KMS-11 (cell line): ENCODE data around the gene KAZN.

ENCODE experiments used
- H2AFZ ChIP-seq: fragments of 200-600 bp; sonication (generic); 2 replicates; pipeline ENCODE4 v1.6.1; 2016; ENCODE audit warnings: antibody characterized with exemption, mixed run types, low read depth
- H3K27ac ChIP-seq: fragments of 200-600 bp; sonication (generic); 2 replicates; pipeline ENCODE4 v1.6.1; 2016; ENCODE audit warnings: mild to moderate bottlenecking, mixed run types
- H3K27me3 ChIP-seq: fragments of 200-600 bp; sonication (generic); 2 replicates; pipeline ENCODE4 v1.6.1; 2017; ENCODE audit warnings: mild to moderate bottlenecking, low read depth, mixed run types, moderate library complexity; ENCODE audit not compliant: insufficient read depth
- H3K36me3 ChIP-seq: fragments of 200-600 bp; sonication (generic); 2 replicates; pipeline ENCODE4 v1.6.1; 2017; ENCODE audit warnings: mild to moderate bottlenecking, mixed run types; ENCODE audit not compliant: insufficient read depth
- H3K4me1 ChIP-seq: fragments of 200-600 bp; sonication (generic); 2 replicates; pipeline ENCODE4 v1.6.1; 2016; ENCODE audit warnings: mild to moderate bottlenecking, low read depth, mixed run types; ENCODE audit not compliant: poor library complexity, severe bottlenecking
- H3K4me2 ChIP-seq: fragments of 200-600 bp; sonication (generic); 2 replicates; pipeline ENCODE4 v1.7.0; 2016; ENCODE audit warnings: mild to moderate bottlenecking, mixed run types
- H3K4me3 ChIP-seq: fragments of 200-600 bp; sonication (generic); IDR thresholded peaks from 2 replicates; pipeline ENCODE4 v1.6.1; 2017; ENCODE audit warnings: low read depth, low read length, mixed read lengths; ENCODE audit not compliant: insufficient read depth
- H3K79me2 ChIP-seq: fragments of 200-600 bp; sonication (generic); 2 replicates; pipeline ENCODE4 v1.6.1; 2016; ENCODE audit warnings: low read depth, mixed run types; ENCODE audit not compliant: insufficient read depth
- H3K9ac ChIP-seq: fragments of 200-600 bp; sonication (generic); 2 replicates; pipeline ENCODE4 v1.6.1; 2016; ENCODE audit warnings: mild to moderate bottlenecking, mixed run types
- H4K20me1 ChIP-seq: fragments of 200-600 bp; sonication (generic); 2 replicates; pipeline ENCODE4 v1.6.1; 2016; ENCODE audit warnings: mild to moderate bottlenecking, mixed run types; ENCODE audit not compliant: insufficient read depth
- TF ChIP-seq, protein P1 (sequence below): fragments of 200-600 bp; sonication (generic); conservative IDR thresholded peaks from 2 replicates; pipeline ENCODE4 v1.6.1; 2017; ENCODE audit warnings: low read depth, mild to moderate bottlenecking, antibody characterized with exemption, low read length, moderate library complexity, mixed read lengths

The KAZN gene

GRCh38 chr1:14590411-14591180 lies 7.9 kb upstream of the KAZN start:
- no peak overlapping the region for H3K9ac ChIP-seq
- H3K4me3 ChIP-seq = no peak overlapping the region
- TF ChIP-seq, protein P1, sequence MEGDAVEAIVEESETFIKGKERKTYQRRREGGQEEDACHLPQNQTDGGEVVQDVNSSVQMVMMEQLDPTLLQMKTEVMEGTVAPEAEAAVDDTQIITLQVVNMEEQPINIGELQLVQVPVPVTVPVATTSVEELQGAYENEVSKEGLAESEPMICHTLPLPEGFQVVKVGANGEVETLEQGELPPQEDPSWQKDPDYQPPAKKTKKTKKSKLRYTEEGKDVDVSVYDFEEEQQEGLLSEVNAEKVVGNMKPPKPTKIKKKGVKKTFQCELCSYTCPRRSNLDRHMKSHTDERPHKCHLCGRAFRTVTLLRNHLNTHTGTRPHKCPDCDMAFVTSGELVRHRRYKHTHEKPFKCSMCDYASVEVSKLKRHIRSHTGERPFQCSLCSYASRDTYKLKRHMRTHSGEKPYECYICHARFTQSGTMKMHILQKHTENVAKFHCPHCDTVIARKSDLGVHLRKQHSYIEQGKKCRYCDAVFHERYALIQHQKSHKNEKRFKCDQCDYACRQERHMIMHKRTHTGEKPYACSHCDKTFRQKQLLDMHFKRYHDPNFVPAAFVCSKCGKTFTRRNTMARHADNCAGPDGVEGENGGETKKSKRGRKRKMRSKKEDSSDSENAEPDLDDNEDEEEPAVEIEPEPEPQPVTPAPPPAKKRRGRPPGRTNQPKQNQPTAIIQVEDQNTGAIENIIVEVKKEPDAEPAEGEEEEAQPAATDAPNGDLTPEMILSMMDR = no peak
- no peak overlapping the region for H2AFZ ChIP-seq
- no peak overlapping the region for H3K4me2 ChIP-seq
- no peaks in the 10 kb centered on the region for H3K79me2 ChIP-seq
- H3K27ac ChIP-seq = no peak overlapping the region
- no peaks in the 10 kb centered on the region for H4K20me1 ChIP-seq
- no peaks in the 10 kb centered on the region for H3K36me3 ChIP-seq
- H3K27me3 ChIP-seq = no peaks in the 10 kb centered on the region; the same call in 1 of the 2 replicates
- no peaks in the 10 kb centered on the region for H3K4me1 ChIP-seq

GRCh38 chr1:14591600-14591999 lies 6.9 kb upstream of the KAZN start:
- Histone ChIP-seq H3K4me1 (no peaks in the 10 kb centered on the region), H3K4me2 (no peak overlapping the region)

GRCh38 chr1:14592004-14592631 lies 6.4 kb upstream of the KAZN start:
- Histone ChIP-seq H3K9ac (no peak overlapping the region), H2AFZ (no peak overlapping the region), H3K79me2 (no peaks in the 10 kb centered on the region), H4K20me1 (no peaks in the 10 kb centered on the region), H3K4me1 (no peaks in the 10 kb centered on the region), H3K4me3 (no peak overlapping the region), H3K27ac (no peak overlapping the region), H3K27me3 (no peaks in the 10 kb centered on the region; the same call in 1 of the 2 replicates), H3K4me2 (no peak overlapping the region), H3K36me3 (no peaks in the 10 kb centered on the region)
- TF ChIP-seq, protein P1 = no peak

More at GRCh38 chr1:14591600-14591999, 6.9 kb upstream of the KAZN start:
- no peaks in the 10 kb centered on the region for H3K36me3 ChIP-seq
- H3K79me2 ChIP-seq = no peaks in the 10 kb centered on the region
- H3K4me3 ChIP-seq = no peak overlapping the region
- no peaks in the 10 kb centered on the region; the same call in 1 of the 2 replicates for H3K27me3 ChIP-seq
- H2AFZ ChIP-seq = no peak overlapping the region
- no peak overlapping the region for H3K27ac ChIP-seq
- TF ChIP-seq, protein P1 = no peak
- H4K20me1 ChIP-seq = no peaks in the 10 kb centered on the region
- H3K9ac ChIP-seq = no peak overlapping the region

DNA sequence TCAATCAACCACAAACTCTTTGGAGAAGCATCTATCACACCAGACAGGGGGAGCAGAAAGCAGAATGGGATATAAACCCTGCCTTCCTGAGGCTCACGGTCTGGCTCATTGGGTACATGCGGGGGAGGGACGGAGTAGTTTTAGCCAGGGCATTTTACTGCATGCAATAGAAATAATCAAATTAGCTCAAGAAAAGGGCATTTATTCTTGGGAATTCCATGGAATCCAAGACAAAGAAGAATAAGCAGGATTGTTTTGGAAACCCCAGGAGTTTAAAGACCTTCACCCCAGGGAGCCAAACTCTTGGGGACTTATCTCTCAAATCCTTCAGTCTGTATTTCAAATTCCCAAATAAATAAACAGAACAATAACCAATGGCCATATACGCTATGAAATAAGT lies 5.2 kb upstream of the KAZN start:
- Histone ChIP-seq H3K4me1 (no peaks in the 10 kb centered on the region), H3K9ac (no peak overlapping the region), H3K79me2 (no peaks in the 10 kb centered on the region), H3K27ac (no peak overlapping the region), H3K4me2 (no peak overlapping the region), H3K27me3 (no peaks in the 10 kb centered on the region; the same call in 1 of the 2 replicates), H3K4me3 (no peak overlapping the region), H4K20me1 (no peaks in the 10 kb centered on the region), H2AFZ (no peak overlapping the region), H3K36me3 (no peaks in the 10 kb centered on the region)
- TF ChIP-seq, protein P1 = no peak
